T-cell (primary cell): Measurements from ENCODE around the gene RAB36. TPM values are rescaled to one million over a fixed set of nuclear protein-coding genes. Genes with fewer than 3 reads are reported as not detected.

Experiments
- ATAC-seq, 4 experiments: fragments of 200-7000 bp in 3 of 4; fragments of 150-1000 bp in 1 of 4; cut with Tn5 transposase; replicated peaks in 1 of 4; 1 replicate in 3 of 4; 2 replicates in 1 of 4; pipeline ENCODE4 v1.10.0; 2021; ENCODE audit warnings: moderate library complexity in 3 of 4, mild to moderate bottlenecking in 2 of 4, moderate number of reproducible peaks in 1 of 4
- CTCF ChIA-PET, 2 donors: fragments of 300-600 bp; sonication (Branson Sonifier 250); formaldehyde crosslinking; loops; one replicate each; lab custom pipeline; 2022; ENCODE audit warnings: antibody characterized with exemption in 2 of 2; lab: Charles Lee
- POLR2A ChIA-PET, 2 donors: fragments of 300-600 bp; sonication (Branson Sonifier 250); formaldehyde crosslinking; loops; one replicate each; lab custom pipeline; 2022; ENCODE audit warnings: antibody characterized with exemption in 2 of 2; lab: Charles Lee
- DNase-seq, 35 experiments: peaks; one replicate each; pipeline versions ENCODE4 v3.0.0 to v3.0.0-alpha.2; 2013 to 2023
- H3K27ac ChIP-seq: one replicate; pipeline ENCODE4 v1.5.1; 2013; ENCODE audit warnings: low read length
- H3K27me3 ChIP-seq, 2 experiments: replicated peaks in 1 of 2; 1 replicate in 1 of 2; 2 replicates in 1 of 2; pipeline versions ENCODE4 v1.6.1 to v1.7.0; 2013; ENCODE audit warnings: low read length in 1 of 2, mixed read lengths in 1 of 2; ENCODE audit not compliant: control insufficient read depth in 2 of 2, insufficient read depth in 2 of 2; ENCODE audit errors: extremely low read depth in 1 of 2
- H3K36me3 ChIP-seq, 2 donors: 1 replicate in 1 of 2; 2 replicates in 1 of 2; pipeline versions ENCODE4 v1.6.1 to v1.7.0; 2013; ENCODE audit warnings: low read length in 1 of 2; ENCODE audit not compliant: control insufficient read depth in 2 of 2, insufficient read depth in 1 of 2; ENCODE audit errors: extremely low read depth in 1 of 2
- H3K4me1 ChIP-seq, 2 experiments: 1 replicate in 1 of 2; 2 replicates in 1 of 2; pipeline versions ENCODE4 v1.6.1 to v1.7.0; 2013; ENCODE audit warnings: low read length in 2 of 2, mixed read lengths in 1 of 2; ENCODE audit not compliant: insufficient read depth in 2 of 2, control insufficient read depth in 1 of 2; ENCODE audit errors: extremely low read depth in 1 of 2
- H3K4me3 ChIP-seq, 2 donors: 1 replicate in 1 of 2; 2 replicates in 1 of 2; pipeline versions ENCODE4 v1.5.1 to v1.7.0; 2013; ENCODE audit warnings: mild to moderate bottlenecking in 2 of 2, low read length in 1 of 2, moderate library complexity in 1 of 2; ENCODE audit not compliant: control insufficient read depth in 1 of 2; ENCODE audit errors: extremely low read depth in 1 of 2
- H3K9me3 ChIP-seq: 2 replicates; pipeline ENCODE4 v1.7.0; 2013
- H3K27ac Mint-ChIP-seq, 2 donors: one replicate each; pipeline ENCODE4 v1.8.0; 2020 to 2021; ENCODE audit warnings: mild to moderate bottlenecking in 2 of 2, mixed read lengths in 2 of 2
- H3K27me3 Mint-ChIP-seq, 2 donors: one replicate each; pipeline ENCODE4 v1.8.0; 2021 to 2022; ENCODE audit warnings: mixed read lengths in 2 of 2
- H3K36me3 Mint-ChIP-seq: one replicate; pipeline ENCODE4 v1.8.0; 2021; ENCODE audit warnings: mixed read lengths
- H3K4me1 Mint-ChIP-seq, 3 donors: one replicate each; pipeline ENCODE4 v1.8.0; 2020 to 2022; ENCODE audit warnings: mixed read lengths in 3 of 3, mild to moderate bottlenecking in 1 of 3
- H3K4me3 Mint-ChIP-seq, 3 donors: one replicate each; pipeline ENCODE4 v1.8.0; 2020 to 2022; ENCODE audit warnings: mild to moderate bottlenecking in 3 of 3, mixed read lengths in 3 of 3, moderate library complexity in 3 of 3
- H3K9me3 Mint-ChIP-seq, 3 donors: one replicate each; pipeline ENCODE4 v1.8.0; 2020 to 2022; ENCODE audit warnings: mixed read lengths in 3 of 3
- WGBS: methylation state at CpG from one replicate; pipeline ENCODE4 v1.1.5; 2013; ENCODE audit warnings: missing lambda C conversion rate; ENCODE audit not compliant: insufficient coverage; 5-methylcytosine and 5-hydroxymethylcytosine counted together
- total RNA-seq, 35 experiments: library from RNA in 6 of 35; stranded (reverse) in 6 of 35; fragments of 120-200 nt in 1 of 35; gene quantifications; one replicate each; pipeline versions ENCODE4 v1.2.1 to v1.2.4 and lab custom pipeline; 2013 to 2026

The RAB36 gene
- total RNA-seq, 5 donors from 2014 or later (not counting 1 experiment from before 2014, with no cell fraction given), result 0.18 to 1.8 (median 0.47) TPM

DNA sequence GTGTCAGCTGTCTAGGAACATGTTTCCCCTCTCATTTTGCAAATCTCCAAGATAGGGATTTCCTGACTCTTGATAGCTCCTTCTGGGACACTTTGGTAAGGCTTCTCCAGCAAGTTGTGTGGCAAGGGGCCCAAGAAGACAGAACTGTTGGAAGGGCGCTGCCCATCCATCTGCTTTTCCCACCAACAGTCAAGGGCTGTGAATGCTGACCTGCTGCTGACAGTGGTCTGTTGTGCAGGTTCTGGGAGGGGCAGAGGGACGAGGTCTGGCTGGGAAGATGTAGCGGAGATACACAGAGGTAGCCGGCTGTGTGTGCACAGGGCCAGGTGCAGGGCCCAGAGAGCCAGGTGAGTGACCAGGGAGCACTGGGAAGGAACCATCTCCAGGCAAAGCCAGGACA, 47.3 kb downstream of the RAB36 start:
- no peaks in the 10 kb centered on the region for H3K27me3 ChIP-seq
- H3K4me3 ChIP-seq, result no peak overlapping the region
- Mint-ChIP-seq H3K9me3 (no peaks in the 10 kb centered on the region), H3K36me3 (peaks cover 21% of the 10 kb centered on the region), H3K4me1 (peaks cover 47 to 65% (median 59%) of the 10 kb centered on the region in 3 donors), H3K4me3 (no peak overlapping the region), H3K27ac (peak overlapping the region; percentile 16 to 34), H3K27me3 (no peaks in the 10 kb centered on the region)
- POLR2A ChIA-PET, result no interaction called here
- CTCF ChIA-PET, result no interaction called here
- H3K9me3 ChIP-seq, result no peaks in the 10 kb centered on the region
- H3K4me1 ChIP-seq, result peaks cover 2 to 31% of the 10 kb centered on the region in 2 experiments
- H3K27ac ChIP-seq, result no peak overlapping the region
- DNase-seq (no peak), ATAC-seq (no peak)
- 95% methylated on average over 3 of the region's 4 CpGs for WGBS
- peaks cover 13 to 20% of the 10 kb centered on the region in 2 donors for H3K36me3 ChIP-seq

DNA sequence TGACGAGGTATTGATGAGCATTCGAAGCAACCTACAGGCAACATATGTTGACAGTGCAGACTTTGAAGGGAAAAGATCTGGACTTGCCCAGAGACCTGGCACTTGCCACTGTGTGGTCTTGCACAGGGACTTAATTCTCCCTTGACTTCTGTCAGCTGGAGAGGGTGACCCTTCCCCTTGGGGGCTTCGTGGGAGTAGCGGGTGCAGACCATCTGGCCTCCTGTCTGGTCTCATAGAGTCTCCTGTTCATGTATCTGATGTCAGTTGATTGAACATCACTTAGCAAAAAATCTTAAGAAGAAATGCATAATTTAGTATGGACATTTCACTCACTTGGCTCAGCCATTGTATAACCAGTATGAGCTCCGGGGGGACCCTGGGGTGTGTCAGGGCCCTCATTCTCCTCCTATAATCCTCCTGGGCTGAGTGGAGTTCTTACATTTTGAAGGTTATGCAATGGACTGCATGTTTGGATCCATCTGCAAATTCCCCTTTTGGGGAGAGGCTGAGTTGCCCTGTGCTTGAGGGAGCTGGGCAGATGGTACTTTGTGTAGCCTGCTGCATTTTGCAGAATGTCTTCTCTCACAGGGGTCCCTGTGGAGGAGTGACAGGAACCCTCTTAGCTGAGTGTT, 48.0 kb downstream of the RAB36 start:
- POLR2A ChIA-PET, result no interaction called here
- Histone ChIP-seq H3K9me3 (no peaks in the 10 kb centered on the region), H3K27ac (no peak overlapping the region), H3K27me3 (no peaks in the 10 kb centered on the region), H3K4me1 (peaks cover 2 to 32% of the 10 kb centered on the region in 2 experiments), H3K36me3 (peaks cover 13% of the 10 kb centered on the region in 2 donors), H3K4me3 (no peak overlapping the region)
- peaks cover 48 to 63% (median 57%) of the 10 kb centered on the region in 3 donors for H3K4me1 Mint-ChIP-seq
- ATAC-seq (no peak), DNase-seq (no peak)
- H3K36me3 Mint-ChIP-seq, result peaks cover 17% of the 10 kb centered on the region
- peak overlapping the region; percentile 19 to 61 for H3K27ac Mint-ChIP-seq
- H3K4me3 Mint-ChIP-seq, result no peak overlapping the region
- no peaks in the 10 kb centered on the region for H3K27me3 Mint-ChIP-seq
- 86% methylated on average over 1 of the region's 5 CpGs for whole genome bisulfite sequencing
- CTCF ChIA-PET, result no interaction called here
- no peaks in the 10 kb centered on the region for H3K9me3 Mint-ChIP-seq

DNA sequence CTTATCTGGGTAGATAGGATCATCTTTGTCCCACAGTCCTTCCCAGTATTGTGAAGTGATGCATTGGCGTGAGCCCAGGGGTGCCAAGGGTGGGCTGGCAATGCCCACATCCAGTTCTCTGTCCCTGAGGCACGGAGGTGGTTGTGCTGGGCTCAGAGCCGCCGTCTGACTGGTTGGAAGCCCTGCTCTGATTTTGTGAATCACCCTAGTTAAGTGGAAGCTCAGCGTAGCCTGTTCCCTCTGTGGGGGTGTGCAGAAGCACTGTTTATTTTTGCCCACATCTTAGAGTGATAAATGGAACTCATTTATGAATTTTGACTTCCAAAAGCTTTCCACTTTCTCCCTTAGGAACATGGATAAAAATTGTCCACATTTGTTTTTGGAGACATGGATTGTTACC, 48.6 kb downstream of the RAB36 start:
- no peaks in the 10 kb centered on the region for H3K9me3 Mint-ChIP-seq
- H3K27me3 ChIP-seq, result no peaks in the 10 kb centered on the region
- CTCF ChIA-PET, result no interaction called here
- no peak overlapping the region for H3K27ac Mint-ChIP-seq
- WGBS, result 91% methylated on average over 4 of the region's 5 CpGs
- peaks cover 12 to 13% of the 10 kb centered on the region in 2 donors for H3K36me3 ChIP-seq
- peaks cover 20% of the 10 kb centered on the region for H3K36me3 Mint-ChIP-seq
- no peak overlapping the region for H3K27ac ChIP-seq
- no peak overlapping the region for H3K4me3 Mint-ChIP-seq
- H3K9me3 ChIP-seq, result no peaks in the 10 kb centered on the region
- no peak overlapping the region for H3K4me3 ChIP-seq
- peaks cover 53 to 67% (median 61%) of the 10 kb centered on the region in 3 donors for H3K4me1 Mint-ChIP-seq
- no peaks in the 10 kb centered on the region for H3K27me3 Mint-ChIP-seq
- peaks cover 2 to 36% of the 10 kb centered on the region in 2 experiments for H3K4me1 ChIP-seq
- DNase-seq (no peak), ATAC-seq (no peak)
- POLR2A ChIA-PET, result no interaction called here

DNA sequence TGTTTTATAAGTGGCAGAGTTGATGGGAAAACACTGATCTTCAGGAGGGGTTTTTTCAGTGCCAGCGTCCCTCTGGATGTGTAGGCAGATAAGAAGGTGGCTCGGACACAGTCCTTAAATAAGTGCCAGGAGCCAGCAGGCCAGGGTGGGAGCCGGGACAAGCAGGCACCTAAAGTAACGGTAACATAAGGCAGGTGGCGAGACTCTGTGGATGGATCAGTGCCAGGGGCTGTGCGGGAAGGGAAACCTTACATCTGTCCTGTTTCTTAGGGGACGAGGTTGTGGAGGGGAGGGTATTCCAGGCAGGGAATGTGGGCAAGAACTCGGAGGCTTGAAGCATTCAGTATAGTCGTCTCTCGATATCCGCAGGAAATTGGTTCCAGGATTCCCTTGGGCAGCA, 50.9 kb downstream of the RAB36 start:
- Mint-ChIP-seq H3K27ac (peak overlapping the region in 1 of 2 donors; percentile 44), H3K9me3 (no peaks in the 10 kb centered on the region), H3K36me3 (peaks cover 16% of the 10 kb centered on the region), H3K4me3 (no peak overlapping the region), H3K4me1 (peaks cover 60 to 71% (median 65%) of the 10 kb centered on the region in 3 donors), H3K27me3 (no peaks in the 10 kb centered on the region)
- no peak overlapping the region for H3K4me3 ChIP-seq
- H3K27ac ChIP-seq, result no peak overlapping the region
- DNase-seq (no peak), ATAC-seq (no peak)
- ChIA-PET CTCF (no interaction called here), POLR2A (no interaction called here)
- H3K36me3 ChIP-seq, result peaks cover 13 to 18% of the 10 kb centered on the region in 2 donors
- 85% methylated on average over 8 of the region's 11 CpGs for WGBS
- H3K27me3 ChIP-seq, result no peaks in the 10 kb centered on the region
- no peaks in the 10 kb centered on the region for H3K9me3 ChIP-seq
- peaks cover 2 to 47% of the 10 kb centered on the region in 2 experiments for H3K4me1 ChIP-seq

DNA sequence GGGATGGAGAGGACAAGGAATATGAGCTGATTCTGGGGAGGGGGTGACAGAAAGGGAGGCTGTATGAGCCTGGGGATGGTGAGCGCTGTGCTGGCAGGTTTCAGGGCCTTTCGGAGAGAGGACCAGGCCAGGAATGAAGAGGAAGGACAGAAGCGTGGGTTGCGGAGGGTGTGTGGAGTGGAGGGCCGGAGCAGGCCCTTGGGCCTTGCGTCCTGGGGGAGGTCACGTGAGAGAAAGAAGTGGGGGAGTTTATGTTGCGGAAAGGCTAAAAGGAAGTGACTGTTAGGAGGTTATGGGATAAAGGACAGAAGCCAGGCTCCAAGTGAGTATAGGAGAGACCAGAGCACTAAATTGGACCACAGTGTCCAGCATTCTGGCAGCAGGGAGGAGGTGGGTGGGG, 52.6 kb downstream of the RAB36 start:
- Histone ChIP-seq H3K27ac (no peak overlapping the region), H3K4me1 (peaks cover 1 to 45% of the 10 kb centered on the region in 2 experiments), H3K36me3 (peaks cover 8 to 10% of the 10 kb centered on the region in 2 donors), H3K27me3 (no peaks in the 10 kb centered on the region), H3K9me3 (no peaks in the 10 kb centered on the region), H3K4me3 (no peak overlapping the region)
- H3K27me3 Mint-ChIP-seq, result no peaks in the 10 kb centered on the region
- CTCF ChIA-PET, result no interaction called here
- H3K36me3 Mint-ChIP-seq, result peaks cover 6% of the 10 kb centered on the region
- H3K4me1 Mint-ChIP-seq, result peaks cover 57 to 68% (median 64%) of the 10 kb centered on the region in 3 donors
- ATAC-seq (no peak), DNase-seq (no peak)
- POLR2A ChIA-PET, result no interaction called here
- no peaks in the 10 kb centered on the region for H3K9me3 Mint-ChIP-seq
- no peak overlapping the region for H3K4me3 Mint-ChIP-seq
- H3K27ac Mint-ChIP-seq, result no peak overlapping the region
- 94% methylated on average over 8 of the region's 8 CpGs for WGBS

DNA sequence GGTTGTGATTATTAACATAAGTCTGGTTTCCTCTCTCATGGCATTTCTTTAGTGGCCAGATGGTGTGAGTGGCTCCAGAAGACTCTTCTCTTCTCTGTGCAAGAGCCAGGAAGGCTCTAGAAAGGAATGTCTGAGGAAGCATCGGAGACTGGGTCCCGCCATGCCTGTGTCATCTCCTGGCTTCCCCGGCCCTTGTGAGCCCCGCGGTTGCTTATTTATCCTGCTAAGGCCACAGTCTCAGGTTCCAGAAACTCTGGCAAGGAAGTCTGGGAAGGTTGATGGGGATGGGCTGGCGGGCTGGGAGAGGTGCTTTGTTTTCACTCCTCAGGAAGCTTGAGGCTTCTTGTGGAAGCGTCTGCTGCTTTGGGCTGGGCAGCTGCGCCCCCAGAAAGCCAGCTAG, 53.9 kb downstream of the RAB36 start:
- Mint-ChIP-seq H3K4me3 (no peak overlapping the region), H3K4me1 (peaks cover 54 to 67% (median 63%) of the 10 kb centered on the region in 3 donors), H3K27me3 (no peaks in the 10 kb centered on the region), H3K9me3 (no peaks in the 10 kb centered on the region), H3K27ac (peak overlapping the region in 1 of 2 donors; percentile 48), H3K36me3 (peaks cover 15% of the 10 kb centered on the region)
- no peak overlapping the region for H3K27ac ChIP-seq
- DNase-seq, result no peak
- no peak for ATAC-seq
- no peaks in the 10 kb centered on the region for H3K9me3 ChIP-seq
- POLR2A ChIA-PET, result interaction anchor here in 1 of 2 donors (0.7 kb wide), 1 partner anchor 313 kb away, joined by 3 read pairs; no protein-coding TSS in a partner anchor
- CTCF ChIA-PET, result no interaction called here
- H3K36me3 ChIP-seq, result peaks cover 1 to 16% of the 10 kb centered on the region in 2 donors
- no peaks in the 10 kb centered on the region for H3K27me3 ChIP-seq
- WGBS, result 82% methylated on average over 8 of the region's 8 CpGs
- H3K4me3 ChIP-seq, result no peak overlapping the region
- H3K4me1 ChIP-seq, result peaks cover 0 to 43% of the 10 kb centered on the region in 2 experiments
